ENCODE data around the gene SMIM20.

The SMIM20 gene

DNA sequence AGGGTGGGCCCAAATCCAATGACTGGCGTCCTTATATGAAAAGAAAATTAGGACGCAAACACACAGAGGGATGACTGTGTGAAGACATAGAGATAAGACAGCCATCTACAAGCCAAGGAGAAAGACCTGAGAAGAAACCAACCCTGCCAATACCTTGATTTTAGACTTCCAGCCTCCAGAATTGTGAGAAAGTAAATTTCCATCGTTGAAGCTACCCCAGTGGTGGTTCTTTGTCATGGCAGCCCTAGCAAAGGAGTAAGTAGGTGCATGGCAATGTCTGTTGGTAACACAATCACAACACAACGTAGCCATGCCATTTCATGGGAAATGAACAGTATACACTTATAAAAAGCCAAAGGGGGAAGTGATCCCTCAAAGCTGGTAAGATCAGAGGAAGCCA, 25.3 kb downstream of the SMIM20 start:
- Mint-ChIP-seq H3K4me1 (no peaks in the 10 kb centered on the region), H3K27ac (ENCODE audit: low read depth) (no peak overlapping the region), H3K9me3 (no peaks in the 10 kb centered on the region), H3K36me3 (ENCODE audit: insufficient read depth) (no peaks in the 10 kb centered on the region), H3K27me3 (peaks cover 33% of the 10 kb centered on the region), H3K4me3 (no peak overlapping the region)
- DNase-seq (ENCODE audit: low spot score in 2 of 2) = no peak
- ATAC-seq (replicated peaks; ENCODE audit: extremely low read depth, poor library complexity, severe bottlenecking) = no peak

DNA sequence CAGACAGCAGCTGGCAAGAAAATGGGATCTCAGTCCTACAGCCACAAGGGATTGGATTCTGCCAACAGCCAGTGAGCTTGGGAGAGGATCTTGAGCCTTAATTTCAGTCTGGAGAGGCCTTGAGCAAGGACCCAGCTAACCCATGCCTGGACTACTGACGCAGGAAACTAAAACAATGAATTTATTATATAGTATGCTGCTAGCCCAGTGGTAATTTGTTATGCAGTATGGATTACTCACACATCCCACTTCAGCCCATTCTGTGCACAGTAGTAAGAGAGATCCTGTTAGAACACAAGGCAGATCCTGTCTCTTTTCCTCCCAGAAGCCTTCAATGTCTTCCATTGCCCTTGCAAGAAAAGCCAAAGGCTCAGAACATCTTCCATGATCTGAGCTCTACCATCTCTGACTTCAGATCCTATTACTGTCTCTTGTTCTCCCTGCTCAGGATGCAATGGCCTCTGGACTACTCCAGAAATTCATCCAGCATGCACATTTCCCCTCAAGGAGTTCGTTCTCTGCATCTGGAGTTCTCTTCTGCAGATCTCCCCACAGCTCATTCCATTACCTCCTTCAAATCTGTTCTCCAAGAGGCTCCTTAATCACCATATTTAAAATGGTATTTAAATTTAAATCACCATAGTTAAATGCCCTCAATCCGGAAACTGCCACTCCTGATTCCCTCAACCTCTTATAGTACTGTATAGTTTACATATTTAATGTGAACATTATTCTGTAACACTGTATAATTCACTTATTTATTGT, 27.6 kb downstream of the SMIM20 start:
- H3K27me3 Mint-ChIP-seq = peaks cover 40% of the 10 kb centered on the region
- ATAC-seq (replicated peaks; ENCODE audit: extremely low read depth, poor library complexity, severe bottlenecking) (no peak), DNase-seq (ENCODE audit: low spot score in 2 of 2) (no peak)
- no peaks in the 10 kb centered on the region for H3K4me1 Mint-ChIP-seq
- H3K4me3 Mint-ChIP-seq = no peak overlapping the region
- H3K27ac Mint-ChIP-seq (ENCODE audit: low read depth) = no peak overlapping the region
- H3K9me3 Mint-ChIP-seq = no peaks in the 10 kb centered on the region
- H3K36me3 Mint-ChIP-seq (ENCODE audit: insufficient read depth) = no peaks in the 10 kb centered on the region

DNA sequence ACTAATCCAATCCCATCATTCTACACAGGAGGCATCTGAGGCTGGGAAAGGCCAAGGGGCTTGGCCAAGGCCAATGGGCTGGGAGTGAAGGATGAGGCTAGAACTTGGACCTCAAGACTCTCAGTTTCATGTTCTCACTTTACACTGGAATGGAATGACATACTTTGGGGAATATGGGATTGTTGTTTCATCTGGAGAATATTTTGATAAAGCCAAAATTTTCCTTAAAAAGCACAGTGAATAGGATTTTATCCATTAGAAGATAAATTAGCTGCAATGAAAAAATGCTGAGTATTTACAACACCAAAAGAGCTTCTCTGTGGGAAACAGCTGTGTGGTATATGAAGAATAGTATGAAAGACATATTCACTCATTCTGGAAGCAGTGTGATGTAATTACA, 29.3 kb downstream of the SMIM20 start:
- H3K36me3 Mint-ChIP-seq (ENCODE audit: insufficient read depth) = no peaks in the 10 kb centered on the region
- H3K4me1 Mint-ChIP-seq = no peaks in the 10 kb centered on the region
- DNase-seq (ENCODE audit: low spot score in 2 of 2) (no peak), ATAC-seq (replicated peaks; ENCODE audit: extremely low read depth, poor library complexity, severe bottlenecking) (no peak)
- peaks cover 51% of the 10 kb centered on the region for H3K27me3 Mint-ChIP-seq
- H3K9me3 Mint-ChIP-seq = no peaks in the 10 kb centered on the region
- H3K4me3 Mint-ChIP-seq = no peak overlapping the region
- no peak overlapping the region for H3K27ac Mint-ChIP-seq (ENCODE audit: low read depth)

DNA sequence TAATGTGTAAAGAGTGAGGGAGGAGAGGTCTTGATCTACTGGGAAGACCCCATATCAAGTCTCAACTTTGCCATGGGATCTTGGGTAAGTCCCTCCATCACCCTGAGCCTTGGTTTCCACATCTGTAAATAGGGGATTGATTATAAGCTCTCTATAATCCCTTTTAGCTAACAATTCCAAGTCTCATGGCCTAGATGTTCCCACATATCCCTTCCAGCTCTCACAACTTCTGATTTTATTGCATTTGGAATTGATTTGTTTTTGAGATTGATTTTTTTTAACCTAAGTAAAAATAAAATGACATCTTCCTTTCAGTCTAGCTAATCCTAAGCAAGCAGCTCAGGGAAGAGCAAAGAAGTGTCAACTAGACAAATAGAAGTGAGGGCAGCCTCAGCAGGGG, 29.8 kb downstream of the SMIM20 start:
- Mint-ChIP-seq H3K4me1 (no peaks in the 10 kb centered on the region), H3K9me3 (no peaks in the 10 kb centered on the region), H3K36me3 (ENCODE audit: insufficient read depth) (no peaks in the 10 kb centered on the region), H3K27ac (ENCODE audit: low read depth) (no peak overlapping the region), H3K4me3 (no peak overlapping the region), H3K27me3 (peaks cover 52% of the 10 kb centered on the region)
- ATAC-seq (replicated peaks; ENCODE audit: extremely low read depth, poor library complexity, severe bottlenecking) = no peak
- DNase-seq (ENCODE audit: low spot score in 2 of 2) = no peak

DNA sequence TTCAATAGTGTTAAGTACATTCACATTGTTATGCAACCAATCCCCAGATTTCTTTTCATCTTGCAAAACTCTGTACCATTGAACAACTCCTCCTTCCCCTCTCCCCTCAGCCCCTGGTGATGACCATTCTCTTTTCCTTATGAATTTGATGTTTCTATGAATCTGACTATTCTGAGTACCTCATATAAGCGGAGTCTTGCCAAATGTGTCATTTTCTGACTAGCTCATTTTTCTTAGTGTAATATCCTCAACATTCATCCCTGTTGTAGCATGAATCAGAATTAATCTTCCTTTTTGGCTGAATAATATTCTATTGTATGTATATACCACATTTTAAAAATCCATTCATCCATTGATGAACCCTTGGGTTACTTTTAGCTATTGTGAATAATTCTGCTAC, 34.0 kb downstream of the SMIM20 start:
- ATAC-seq (replicated peaks; ENCODE audit: extremely low read depth, poor library complexity, severe bottlenecking) (no peak), DNase-seq (ENCODE audit: low spot score in 2 of 2) (no peak)
- H3K9me3 Mint-ChIP-seq = no peaks in the 10 kb centered on the region
- H3K27me3 Mint-ChIP-seq = peaks cover 65% of the 10 kb centered on the region
- no peak overlapping the region for H3K27ac Mint-ChIP-seq (ENCODE audit: low read depth)
- no peaks in the 10 kb centered on the region for H3K36me3 Mint-ChIP-seq (ENCODE audit: insufficient read depth)
- H3K4me1 Mint-ChIP-seq = peaks cover 5% of the 10 kb centered on the region
- no peak overlapping the region for H3K4me3 Mint-ChIP-seq

DNA sequence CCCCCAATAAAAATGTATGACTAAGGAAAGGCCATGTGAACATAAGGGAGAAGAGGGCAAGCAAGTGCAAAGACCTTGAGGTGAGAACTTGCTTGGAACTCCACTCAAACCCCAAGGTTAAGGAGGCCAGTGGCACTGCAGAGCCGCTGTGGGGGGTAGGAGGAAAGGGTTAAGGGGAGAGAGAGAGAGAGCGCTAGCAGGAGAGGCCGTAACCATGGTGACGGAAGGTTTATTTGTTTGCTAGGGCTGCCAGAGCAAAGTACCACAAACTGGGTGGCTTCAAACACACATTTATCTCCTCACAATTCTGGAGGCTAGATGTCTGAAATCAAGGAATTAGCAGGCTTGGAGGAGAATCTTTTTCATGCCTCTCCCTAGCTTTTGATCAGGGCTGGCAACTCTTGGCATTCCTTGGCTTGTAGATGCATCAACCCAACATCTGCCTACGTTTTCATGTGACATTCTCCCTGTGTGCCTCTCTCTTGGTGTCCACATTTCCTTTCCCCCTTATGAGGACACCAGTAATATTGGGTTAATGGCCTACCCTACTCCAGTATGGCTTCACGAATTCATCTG, 35.2 kb downstream of the SMIM20 start:
- Mint-ChIP-seq H3K36me3 (ENCODE audit: insufficient read depth) (no peaks in the 10 kb centered on the region), H3K27me3 (peaks cover 78% of the 10 kb centered on the region), H3K4me1 (peaks cover 5% of the 10 kb centered on the region), H3K27ac (ENCODE audit: low read depth) (no peak overlapping the region), H3K4me3 (no peak overlapping the region), H3K9me3 (no peaks in the 10 kb centered on the region)
- no peak for DNase-seq (ENCODE audit: low spot score in 2 of 2)
- no peak for ATAC-seq (replicated peaks; ENCODE audit: extremely low read depth, poor library complexity, severe bottlenecking)

DNA sequence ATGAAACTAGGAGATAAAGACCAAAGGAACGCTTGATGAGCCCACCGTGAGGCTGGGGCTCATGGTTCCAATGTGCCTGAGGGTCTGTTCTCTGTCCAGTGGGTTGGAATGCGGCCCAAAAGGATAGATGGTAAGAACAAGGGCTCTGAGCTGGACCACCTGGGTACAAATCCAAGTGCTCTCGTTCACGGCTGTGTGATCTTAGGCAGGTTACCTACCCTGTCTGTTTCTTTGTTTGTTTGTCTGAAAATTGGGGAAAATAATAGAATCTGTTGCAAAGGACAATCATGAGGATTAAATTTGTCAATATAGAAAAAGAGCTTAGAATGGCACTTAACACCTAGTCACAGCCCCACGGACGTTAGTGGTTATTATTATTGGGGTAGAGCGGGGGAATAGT, 36.0 kb downstream of the SMIM20 start:
- peaks cover 5% of the 10 kb centered on the region for H3K4me1 Mint-ChIP-seq
- no peak overlapping the region for H3K4me3 Mint-ChIP-seq
- DNase-seq (ENCODE audit: low spot score in 2 of 2) (no peak), ATAC-seq (replicated peaks; ENCODE audit: extremely low read depth, poor library complexity, severe bottlenecking) (no peak)
- no peaks in the 10 kb centered on the region for H3K36me3 Mint-ChIP-seq (ENCODE audit: insufficient read depth)
- no peak overlapping the region for H3K27ac Mint-ChIP-seq (ENCODE audit: low read depth)
- H3K27me3 Mint-ChIP-seq = peaks cover 85% of the 10 kb centered on the region
- no peaks in the 10 kb centered on the region for H3K9me3 Mint-ChIP-seq

DNA sequence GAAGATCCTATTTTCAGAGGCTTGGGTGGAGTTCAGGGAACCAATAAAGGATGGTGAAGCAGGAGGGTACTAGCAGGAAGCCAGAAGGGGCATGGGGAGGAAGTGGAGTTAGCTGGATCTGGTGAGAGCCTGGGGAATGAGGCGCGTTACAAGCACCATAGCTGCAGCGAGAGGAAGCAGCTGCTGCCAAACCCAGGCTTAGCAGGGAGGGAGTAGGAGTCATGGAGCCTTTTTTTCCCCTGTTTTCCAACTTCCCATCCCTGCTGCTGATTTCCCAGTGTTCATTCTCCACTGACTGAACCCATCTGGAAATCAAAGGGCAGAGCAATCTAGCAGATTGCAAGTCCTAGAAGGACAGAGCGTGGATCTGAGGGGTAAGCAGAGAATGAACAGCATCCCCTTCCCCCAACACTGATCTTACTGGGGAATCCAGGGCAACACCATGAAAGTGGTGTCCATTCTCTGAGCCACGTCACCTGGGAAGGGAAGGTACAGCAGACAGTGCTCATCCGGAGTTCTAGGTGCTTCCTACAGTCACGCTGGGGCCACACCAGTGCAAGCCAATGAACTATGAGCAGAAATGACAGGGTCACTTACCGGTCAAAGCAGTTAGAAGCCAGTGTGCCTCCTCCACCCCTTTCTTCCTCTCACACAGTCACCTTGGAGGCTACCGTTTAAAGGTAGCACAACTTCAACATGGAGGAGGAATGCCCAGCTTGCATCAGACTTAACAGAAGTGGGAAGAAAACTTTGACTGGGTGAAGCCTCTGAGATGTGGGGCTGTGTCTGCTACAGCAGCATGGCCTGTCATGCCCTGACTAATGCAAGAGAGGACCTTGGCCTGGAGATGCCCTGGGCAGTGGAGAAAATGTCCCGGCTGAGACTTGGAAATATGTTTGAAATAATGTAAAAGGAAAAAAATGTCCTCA, 36.7 kb downstream of the SMIM20 start:
- Mint-ChIP-seq H3K4me3 (no peak overlapping the region), H3K27ac (ENCODE audit: low read depth) (no peak overlapping the region), H3K36me3 (ENCODE audit: insufficient read depth) (no peaks in the 10 kb centered on the region), H3K27me3 (peaks cover 87% of the 10 kb centered on the region), H3K4me1 (peaks cover 5% of the 10 kb centered on the region), H3K9me3 (no peaks in the 10 kb centered on the region)
- DNase-seq (ENCODE audit: low spot score in 2 of 2) (no peak), ATAC-seq (replicated peaks; ENCODE audit: extremely low read depth, poor library complexity, severe bottlenecking) (no peak)

DNA sequence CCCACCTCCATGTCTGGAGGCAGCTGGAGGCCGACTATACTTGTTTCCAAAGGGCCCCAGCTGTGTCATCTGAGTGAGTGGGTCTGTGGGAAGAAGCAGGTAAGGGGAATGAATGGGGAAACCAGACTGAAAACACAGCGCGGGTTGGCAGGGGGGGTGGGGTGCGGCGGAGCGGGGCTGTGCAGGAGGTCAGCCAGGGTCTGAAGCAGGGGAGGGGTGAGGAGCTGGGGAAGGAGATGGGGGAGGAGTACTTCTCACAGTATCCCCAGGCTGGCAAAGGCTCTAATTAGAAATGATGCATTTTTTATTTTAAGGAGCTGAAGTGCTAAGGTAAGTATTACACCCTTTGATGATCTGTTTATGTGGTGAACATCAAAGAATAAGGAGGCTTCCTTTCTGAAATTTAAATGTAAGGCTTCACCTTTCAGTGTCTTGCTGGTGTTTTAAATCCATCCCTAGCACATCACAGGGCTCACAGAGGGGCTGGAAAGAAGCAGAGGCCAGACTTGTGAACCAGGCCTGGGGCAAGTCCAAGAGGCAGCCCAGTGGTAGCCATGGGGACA, 37.5 kb downstream of the SMIM20 start:
- Mint-ChIP-seq H3K36me3 (ENCODE audit: insufficient read depth) (no peaks in the 10 kb centered on the region), H3K27ac (ENCODE audit: low read depth) (no peak overlapping the region), H3K27me3 (peaks cover 82% of the 10 kb centered on the region), H3K4me3 (no peak overlapping the region), H3K4me1 (peaks cover 5% of the 10 kb centered on the region), H3K9me3 (no peaks in the 10 kb centered on the region)
- DNase-seq (ENCODE audit: low spot score in 2 of 2) (no peak), ATAC-seq (replicated peaks; ENCODE audit: extremely low read depth, poor library complexity, severe bottlenecking) (no peak)

DNA sequence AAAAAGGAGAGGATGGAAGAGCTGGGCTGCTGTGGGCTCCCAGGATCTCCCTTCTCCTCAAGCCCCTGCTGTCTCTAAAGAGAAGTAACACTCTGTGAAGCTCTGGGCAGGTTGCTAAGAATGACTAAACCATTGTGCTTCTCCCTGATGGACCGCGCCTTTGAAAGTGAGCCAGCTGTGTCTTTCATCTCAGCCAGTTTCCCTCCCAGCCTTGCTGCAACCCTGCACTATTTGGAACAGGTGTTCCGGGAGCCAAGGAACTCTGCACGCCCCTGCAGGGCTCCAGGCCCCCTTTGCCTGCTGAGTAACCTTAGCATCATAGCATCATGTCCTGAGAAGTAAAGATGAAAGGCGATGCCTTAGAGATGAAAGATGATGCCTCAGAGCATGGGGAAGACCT, 39.7 kb downstream of the SMIM20 start:
- no peak for DNase-seq (ENCODE audit: low spot score in 2 of 2)
- no peak overlapping the region for H3K4me3 Mint-ChIP-seq
- H3K27me3 Mint-ChIP-seq = peaks cover 65% of the 10 kb centered on the region
- peaks cover 5% of the 10 kb centered on the region for H3K4me1 Mint-ChIP-seq
- no peaks in the 10 kb centered on the region for H3K9me3 Mint-ChIP-seq
- no peaks in the 10 kb centered on the region for H3K36me3 Mint-ChIP-seq (ENCODE audit: insufficient read depth)
- H3K27ac Mint-ChIP-seq (ENCODE audit: low read depth) = no peak overlapping the region
- ATAC-seq (replicated peaks; ENCODE audit: extremely low read depth, poor library complexity, severe bottlenecking) = no peak

DNA sequence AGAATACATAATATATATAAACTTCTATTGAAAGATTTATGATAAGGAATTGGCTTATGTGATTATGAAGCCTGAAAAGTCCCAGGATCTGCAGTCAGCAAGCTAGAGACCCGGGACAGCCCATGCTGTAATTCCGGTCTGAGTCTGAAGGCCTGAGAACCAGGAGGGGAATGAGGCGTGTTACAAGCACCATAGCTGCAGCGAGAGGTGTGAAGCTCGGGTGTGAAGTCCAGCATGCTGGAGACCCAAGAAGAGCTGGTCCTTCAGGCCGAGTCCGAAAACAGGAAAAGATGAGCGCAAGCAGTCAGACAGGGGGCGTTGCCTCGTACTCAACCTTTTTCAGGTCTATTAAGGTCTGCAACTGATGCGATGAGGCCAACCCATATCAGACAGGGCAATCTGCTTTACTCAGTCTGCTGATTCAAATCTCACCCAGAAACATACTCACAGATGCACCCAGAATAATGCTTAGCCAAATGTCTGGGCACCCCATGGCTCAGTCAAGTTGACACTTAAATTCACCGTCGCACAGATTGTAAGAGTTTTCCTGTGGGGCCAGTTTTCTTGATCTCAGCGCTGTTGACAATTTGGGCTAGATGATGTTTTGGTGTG, 40.4 kb downstream of the SMIM20 start:
- Mint-ChIP-seq H3K4me3 (no peak overlapping the region), H3K4me1 (peaks cover 5% of the 10 kb centered on the region), H3K27ac (ENCODE audit: low read depth) (no peak overlapping the region), H3K27me3 (peaks cover 58% of the 10 kb centered on the region), H3K36me3 (ENCODE audit: insufficient read depth) (no peaks in the 10 kb centered on the region), H3K9me3 (no peaks in the 10 kb centered on the region)
- ATAC-seq (replicated peaks; ENCODE audit: extremely low read depth, poor library complexity, severe bottlenecking) (no peak), DNase-seq (ENCODE audit: low spot score in 2 of 2) (no peak)

DNA sequence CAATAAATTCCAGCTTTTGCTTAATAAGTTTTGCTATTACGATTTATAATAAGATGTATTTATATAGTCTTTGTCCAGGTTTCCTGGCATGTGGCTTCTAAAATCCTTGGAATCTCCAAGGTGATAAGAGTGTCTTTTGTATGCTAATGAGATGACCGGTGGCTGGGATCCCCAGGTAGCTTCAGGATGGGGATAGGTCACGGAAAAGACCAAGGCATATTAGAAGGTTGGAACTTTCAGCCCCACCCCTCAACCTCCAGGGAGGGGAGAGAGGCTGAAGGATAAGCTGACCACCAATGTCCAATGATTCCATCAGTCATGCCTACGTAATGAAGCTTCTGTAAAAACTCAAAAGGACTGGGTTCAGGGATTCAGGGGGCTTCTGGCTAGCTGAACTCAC, 41.7 kb downstream of the SMIM20 start:
- Mint-ChIP-seq H3K4me1 (peaks cover 5% of the 10 kb centered on the region), H3K27ac (ENCODE audit: low read depth) (no peak overlapping the region)

More for the DNA sequence above, 41.7 kb downstream of the SMIM20 start:
- H3K9me3 Mint-ChIP-seq = no peaks in the 10 kb centered on the region
- no peaks in the 10 kb centered on the region for H3K36me3 Mint-ChIP-seq (ENCODE audit: insufficient read depth)
- peaks cover 45% of the 10 kb centered on the region for H3K27me3 Mint-ChIP-seq
- ATAC-seq (replicated peaks; ENCODE audit: extremely low read depth, poor library complexity, severe bottlenecking) (no peak), DNase-seq (ENCODE audit: low spot score in 2 of 2) (no peak)
- H3K4me3 Mint-ChIP-seq = no peak overlapping the region
